Sigmoid colon (tissue), 7 donors: ENCODE results near the gene SKAP1. TPM values are rescaled to one million over a fixed set of nuclear protein-coding genes. Genes with fewer than 3 reads are reported as not detected.

Source experiments
- DNase-seq: peaks from one replicate; pipeline ENCODE4 v3.0.0-alpha.2; 2019
- H3K27ac ChIP-seq, 4 donors: fragments of 200-600 bp; sonication (generic); one replicate each; pipeline ENCODE4 v1.5.1; 2016 to 2019; ENCODE audit warnings: mild to moderate bottlenecking in 1 of 4
- H3K27me3 ChIP-seq, 3 donors: fragments of 200-600 bp; sonication (generic); one replicate each; pipeline ENCODE4 v1.5.1; 2019; ENCODE audit warnings: mild to moderate bottlenecking in 1 of 3
- H3K36me3 ChIP-seq, 4 donors: fragments of 200-600 bp; sonication (generic); one replicate each; pipeline ENCODE4 v1.5.1; 2016 to 2019
- H3K4me1 ChIP-seq, 4 donors: fragments of 200-600 bp; sonication (generic); one replicate each; pipeline ENCODE4 v1.5.1; 2017 to 2019
- H3K4me3 ChIP-seq, 4 donors: fragments of 200-600 bp; sonication (generic); one replicate each; pipeline ENCODE4 v1.5.1; 2017 to 2019; ENCODE audit warnings: mild to moderate bottlenecking in 2 of 4, moderate library complexity in 1 of 4
- H3K9me3 ChIP-seq, 4 donors: fragments of 200-600 bp in 3 of 4; sonication (generic) in 3 of 4; one replicate each; pipeline versions ENCODE4 v1.5.1 to v1.6.1; 2013 to 2019
- EP300 ChIP-seq, 4 donors: sonication (generic); formaldehyde crosslinking; IDR thresholded peaks; one replicate each; pipeline ENCODE4 v1.6.1; 2017; ENCODE audit warnings: antibody characterized with exemption in 4 of 4
- POLR2A ChIP-seq, 2 donors: fragments of 450-650 bp; IDR thresholded peaks; one replicate each; pipeline ENCODE4 v1.6.1; 2016; ENCODE audit warnings: antibody characterized with exemption in 2 of 2, mild to moderate bottlenecking in 2 of 2, moderate library complexity in 2 of 2
- POLR2AphosphoS5 ChIP-seq, 4 donors: sonication (generic); formaldehyde crosslinking; IDR thresholded peaks; one replicate each; pipeline ENCODE4 v1.6.1; 2017; ENCODE audit warnings: antibody characterized with exemption in 4 of 4
- WGBS, 2 donors: extraction: QIAGEN DNeasy Blood & Tissue Kit; methylation state at CpG; one replicate each; pipeline ENCODE4 v1.1.7; 2013; 5-methylcytosine and 5-hydroxymethylcytosine counted together
- intact Hi-C: fragments of 100-400 bp; cut with DNase I; formaldehyde crosslinking; loops from one replicate; pipeline ENCODE4 v1.15.1; 2023
- polyA plus RNA-seq, 3 donors: library from polyadenylated mRNA; stranded (reverse); fragments of 200-250 nt; gene quantifications; one replicate each; pipeline ENCODE4 v1.2.3, GENCODE V29; 2013
- total RNA-seq, 4 donors: library from RNA; depleted of rRNA; stranded (reverse); fragments of >200 nt; gene quantifications; one replicate each; pipeline ENCODE4 v1.1.0, GENCODE V29; 2016
- TF ChIP-seq, protein P1 (sequence below), 4 experiments: fragments of 450-650 bp in 3 of 4; fragments of 200-600 bp in 1 of 4; IDR thresholded peaks; one replicate each; pipeline ENCODE4 v1.5.1; 2016 to 2019; ENCODE audit warnings: antibody characterized with exemption in 4 of 4, mild to moderate bottlenecking in 3 of 4, moderate library complexity in 2 of 4
- donor health status: healthy with polysubstance abuse.
- donor health status: Bipolar disorder and iron deficiency.
- donor health status: healthy.

The SKAP1 gene
- total and polyA plus RNA-seq, 7 donors = 0.36 to 10.3 (median 1.4) TPM; not detected in 1

DNA sequence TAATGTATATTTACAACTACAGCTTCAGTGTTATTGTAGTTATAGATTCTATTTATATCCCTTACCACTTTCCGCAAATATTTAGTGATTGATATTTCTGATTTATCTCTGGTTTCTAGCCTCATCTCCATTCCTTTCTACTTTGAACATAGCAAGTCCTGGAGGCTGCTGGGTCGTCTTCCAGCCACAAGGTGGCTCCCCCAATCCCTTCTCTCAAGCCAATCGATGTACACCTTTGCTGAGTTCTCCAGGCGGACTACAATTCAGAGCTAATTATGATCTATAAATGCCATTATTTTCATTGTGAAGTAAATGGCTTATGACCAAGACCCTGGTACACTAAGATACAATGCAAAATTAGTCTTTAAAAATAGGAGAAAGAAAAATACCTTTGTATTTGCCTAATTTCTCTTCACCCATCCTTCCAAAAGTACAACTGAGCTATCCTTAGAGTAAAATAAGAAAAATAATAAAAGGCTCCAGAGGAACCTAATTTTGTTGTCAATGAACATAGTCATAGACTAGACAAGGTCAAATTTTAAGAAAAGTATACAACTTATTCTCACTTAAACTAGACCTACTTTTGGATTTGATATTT lies 122.1 kb downstream of the SKAP1 start:
- Histone ChIP-seq H3K27me3 (peaks cover 16 to 99% (median 41%) of the 10 kb centered on the region in 3 donors), H3K4me3 (no peak overlapping the region), H3K4me1 (no peaks in the 10 kb centered on the region), H3K36me3 (no peaks in the 10 kb centered on the region), H3K27ac (no peak overlapping the region), H3K9me3 (no peaks in the 10 kb centered on the region)
- WGBS, 2 donors = 16 to 32% methylated on average over 4 of the region's 4 CpGs
- intact Hi-C loops = loop anchor here (2.0 kb wide), 1 partner anchor 311 kb away; no protein-coding TSS in a partner anchor
- TF ChIP-seq POLR2A (IDR thresholded peaks at IDR 0.05) = no peak
- no peak for TF ChIP-seq EP300 (IDR thresholded peaks at IDR 0.05)
- no peak for TF ChIP-seq POLR2AphosphoS5 (IDR thresholded peaks at IDR 0.05)
- TF ChIP-seq, protein P1, sequence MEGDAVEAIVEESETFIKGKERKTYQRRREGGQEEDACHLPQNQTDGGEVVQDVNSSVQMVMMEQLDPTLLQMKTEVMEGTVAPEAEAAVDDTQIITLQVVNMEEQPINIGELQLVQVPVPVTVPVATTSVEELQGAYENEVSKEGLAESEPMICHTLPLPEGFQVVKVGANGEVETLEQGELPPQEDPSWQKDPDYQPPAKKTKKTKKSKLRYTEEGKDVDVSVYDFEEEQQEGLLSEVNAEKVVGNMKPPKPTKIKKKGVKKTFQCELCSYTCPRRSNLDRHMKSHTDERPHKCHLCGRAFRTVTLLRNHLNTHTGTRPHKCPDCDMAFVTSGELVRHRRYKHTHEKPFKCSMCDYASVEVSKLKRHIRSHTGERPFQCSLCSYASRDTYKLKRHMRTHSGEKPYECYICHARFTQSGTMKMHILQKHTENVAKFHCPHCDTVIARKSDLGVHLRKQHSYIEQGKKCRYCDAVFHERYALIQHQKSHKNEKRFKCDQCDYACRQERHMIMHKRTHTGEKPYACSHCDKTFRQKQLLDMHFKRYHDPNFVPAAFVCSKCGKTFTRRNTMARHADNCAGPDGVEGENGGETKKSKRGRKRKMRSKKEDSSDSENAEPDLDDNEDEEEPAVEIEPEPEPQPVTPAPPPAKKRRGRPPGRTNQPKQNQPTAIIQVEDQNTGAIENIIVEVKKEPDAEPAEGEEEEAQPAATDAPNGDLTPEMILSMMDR (IDR thresholded peaks at IDR 0.05) = peak; percentile 37 to 79 (median 58)
- peak; percentile 69 for DNase-seq

DNA sequence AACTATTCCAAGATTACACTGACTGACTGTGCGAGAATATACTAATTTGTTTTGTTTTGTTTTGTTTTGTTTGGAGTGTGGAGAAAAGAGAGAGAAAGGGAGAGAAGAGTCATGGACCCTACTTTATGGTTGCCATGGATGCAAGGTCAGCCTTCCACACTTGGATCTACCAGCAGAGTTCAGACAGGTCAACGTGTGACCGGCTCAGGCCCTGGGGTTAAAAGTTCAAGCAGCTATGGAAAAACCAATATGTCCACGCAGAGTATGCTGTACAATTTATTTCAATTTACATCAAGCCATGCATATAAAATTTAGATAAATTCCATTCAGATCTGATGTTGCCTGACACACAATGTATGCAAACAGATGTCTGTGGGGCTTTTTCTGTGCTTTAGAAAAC lies 122.8 kb downstream of the SKAP1 start:
- Histone ChIP-seq H3K36me3 (no peaks in the 10 kb centered on the region), H3K9me3 (no peaks in the 10 kb centered on the region), H3K27ac (no peak overlapping the region), H3K27me3 (peaks cover 15 to 99% (median 41%) of the 10 kb centered on the region in 3 donors), H3K4me1 (no peaks in the 10 kb centered on the region), H3K4me3 (no peak overlapping the region)
- TF ChIP-seq, protein P1 (IDR thresholded peaks at IDR 0.05) = no peak
- TF ChIP-seq POLR2A (IDR thresholded peaks at IDR 0.05) (no peak), EP300 (IDR thresholded peaks at IDR 0.05) (no peak), POLR2AphosphoS5 (IDR thresholded peaks at IDR 0.05) (no peak)
- DNase-seq = no peak
- 81 to 84% methylated on average over 4 of the region's 4 CpGs for WGBS, 2 donors
- intact Hi-C loops = no loop called here

DNA sequence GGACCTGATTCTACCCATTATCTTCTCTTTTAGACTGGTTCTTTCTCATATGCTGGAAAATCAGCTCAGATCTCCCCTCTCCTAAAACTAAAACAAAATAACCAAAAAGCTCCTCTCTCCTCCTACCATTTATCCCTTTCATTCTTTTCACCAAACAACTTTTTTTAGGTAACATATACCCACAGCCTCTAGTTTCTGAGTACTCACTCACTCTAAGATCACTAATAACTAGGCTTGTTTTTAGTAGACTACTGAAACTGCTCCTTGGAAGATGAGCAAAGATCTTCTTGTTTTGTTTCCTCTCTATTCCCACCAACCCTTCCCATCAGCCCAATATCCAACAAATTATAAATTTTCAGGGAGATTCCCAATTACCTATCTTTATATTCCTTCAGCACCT lies 129.0 kb downstream of the SKAP1 start:
- H3K27me3 ChIP-seq = peaks cover 0 to 53% (median 6%) of the 10 kb centered on the region in 3 donors
- no peaks in the 10 kb centered on the region for H3K36me3 ChIP-seq
- no peak overlapping the region for H3K4me3 ChIP-seq
- no peaks in the 10 kb centered on the region for H3K4me1 ChIP-seq
- no peak for DNase-seq
- intact Hi-C loops = no loop called here
- no peaks in the 10 kb centered on the region for H3K9me3 ChIP-seq
- no peak overlapping the region for H3K27ac ChIP-seq
- TF ChIP-seq EP300 (IDR thresholded peaks at IDR 0.05) (no peak), POLR2AphosphoS5 (IDR thresholded peaks at IDR 0.05) (no peak)
- TF ChIP-seq, protein P1 (IDR thresholded peaks at IDR 0.05) = no peak

DNA sequence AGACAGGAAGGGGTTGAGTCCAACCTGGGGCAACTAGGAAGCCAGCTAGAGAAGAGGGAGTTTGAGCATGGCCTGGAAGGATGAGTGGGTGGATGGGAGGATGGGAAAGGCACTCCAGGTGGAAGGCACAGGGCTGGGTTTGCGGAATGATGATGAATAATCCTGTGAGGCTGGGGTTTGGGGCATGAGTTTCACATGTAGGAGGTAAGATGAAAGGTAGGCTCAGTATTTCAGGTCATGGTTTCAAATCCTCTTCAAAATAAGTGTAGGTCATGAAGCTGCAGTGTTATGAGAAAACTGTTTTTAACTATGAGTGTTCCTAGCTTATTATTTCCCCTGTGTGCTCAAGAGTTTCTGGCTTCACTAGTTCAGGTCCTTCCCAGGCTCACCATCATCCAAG lies 130.3 kb downstream of the SKAP1 start:
- H3K27me3 ChIP-seq = peaks cover 0 to 40% (median 6%) of the 10 kb centered on the region in 3 donors
- TF ChIP-seq POLR2AphosphoS5 (IDR thresholded peaks at IDR 0.05) = no peak
- TF ChIP-seq EP300 (IDR thresholded peaks at IDR 0.05) = no peak
- no peak for TF ChIP-seq POLR2A (IDR thresholded peaks at IDR 0.05)
- TF ChIP-seq, protein P1 (IDR thresholded peaks at IDR 0.05) = no peak
- intact Hi-C loops = no loop called here

DNA sequence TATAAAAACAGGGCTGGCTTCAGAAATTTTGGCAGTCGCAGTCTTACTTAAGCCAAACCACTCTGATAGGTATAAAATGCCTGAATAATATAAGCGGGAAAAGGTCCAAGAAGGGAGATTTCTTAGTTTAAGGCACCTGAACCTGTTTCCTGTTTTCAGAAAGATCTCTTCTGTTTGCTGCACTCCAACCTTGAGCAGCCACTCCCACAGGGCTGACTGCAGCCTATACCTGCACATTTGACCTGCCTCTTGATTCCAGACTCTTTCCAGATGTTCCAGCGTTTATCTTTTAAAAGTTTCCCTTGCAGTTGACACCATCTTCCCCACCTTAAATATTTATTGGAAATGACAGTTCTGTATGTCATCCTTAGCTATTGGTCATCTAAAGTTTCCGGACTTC lies 132.2 kb downstream of the SKAP1 start:
- no peak overlapping the region for H3K27ac ChIP-seq
- H3K36me3 ChIP-seq = no peaks in the 10 kb centered on the region
- no peaks in the 10 kb centered on the region for H3K9me3 ChIP-seq
- H3K4me1 ChIP-seq = no peaks in the 10 kb centered on the region
- peaks cover 0 to 37% (median 11%) of the 10 kb centered on the region in 3 donors for H3K27me3 ChIP-seq
- 17 to 65% methylated on average over 4 of the region's 4 CpGs for WGBS, 2 donors
- DNase-seq = no peak
- no peak overlapping the region for H3K4me3 ChIP-seq
- no peak for TF ChIP-seq EP300 (IDR thresholded peaks at IDR 0.05)
- no peak for TF ChIP-seq POLR2AphosphoS5 (IDR thresholded peaks at IDR 0.05)
- TF ChIP-seq, protein P1 (IDR thresholded peaks at IDR 0.05) = no peak
- no peak for TF ChIP-seq POLR2A (IDR thresholded peaks at IDR 0.05)
- intact Hi-C loops = no loop called here

More for the DNA sequence above, 130.3 kb downstream of the SKAP1 start:
- no peaks in the 10 kb centered on the region for H3K4me1 ChIP-seq
- no peak for DNase-seq
- H3K27ac ChIP-seq = no peak overlapping the region
- no peaks in the 10 kb centered on the region for H3K9me3 ChIP-seq
- no peaks in the 10 kb centered on the region for H3K36me3 ChIP-seq
- WGBS, 2 donors = 85 to 86% methylated on average over 1 of the region's 1 CpG
- no peak overlapping the region for H3K4me3 ChIP-seq
